Body of pancreas (tissue), 4 donors: Measurements from ENCODE around the gene ANGPTL2.
A peak's percentile ranks its signal among the peaks of the same experiment; 100 is the strongest.

Experiments used
- CTCF ChIP-seq, 7 experiments: fragments of 450-650 bp in 4 of 7; fragments of 200-600 bp in 3 of 7; sonication (generic) in 3 of 7; IDR thresholded peaks; one replicate each; pipeline ENCODE4 v1.5.1; 2016 to 2019; ENCODE audit warnings: antibody characterized with exemption in 7 of 7
- POLR2A ChIP-seq, 3 donors: fragments of 450-650 bp; IDR thresholded peaks; one replicate each; pipeline ENCODE4 v1.6.1; 2016; ENCODE audit warnings: antibody characterized with exemption in 3 of 3, mild to moderate bottlenecking in 2 of 3

GRCh38 chr9:127122176-127123063, at the start of gene ANGPTL2:
- TF ChIP-seq CTCF (IDR thresholded peaks at IDR 0.05) (no peak), POLR2A (IDR thresholded peaks at IDR 0.05) (peak in 2 of 3 donors; percentile 35 to 46)
